ENCODE results near the gene AKR1C4.

AKR1C4 gene

DNA sequence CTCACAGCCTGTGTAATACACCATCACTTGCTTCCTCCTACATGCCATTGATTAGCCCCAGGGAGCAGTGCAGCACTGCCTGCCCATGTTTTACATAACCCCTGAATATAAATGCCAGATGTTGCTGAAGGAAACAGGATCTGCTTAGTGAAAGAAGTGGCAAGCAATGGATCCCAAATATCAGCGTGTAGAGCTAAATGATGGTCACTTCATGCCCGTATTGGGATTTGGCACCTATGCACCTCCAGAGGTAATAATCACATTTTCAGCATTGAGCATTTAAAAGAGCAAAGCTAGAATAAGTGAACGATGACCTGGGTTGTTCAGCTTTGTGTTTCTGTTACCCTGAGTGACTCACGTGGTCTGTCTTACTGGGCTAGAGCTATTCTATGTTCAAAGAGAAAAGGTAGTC, at the start of gene AKR1C4:
Gene AKR1C4 (plus strand): TSS at position 136 of the 412 bp plus-strand sequence. CDS start 31 bp downstream, at position 167.
- Histone ChIP-seq H3K27me3 (ENCODE audit: insufficient read depth, low read length) (peaks cover under 1% of the 10 kb centered on the region; the same call in 1 of the 2 replicates), H3K4me3 (ENCODE audit: low read depth, low read length) (no peak within 1 kb of the TSS), H3K79me2 (ENCODE audit: control insufficient read depth, insufficient read depth, low read length, unreplicated experiment) (no peaks in the 10 kb centered on the region), H3K4me1 (ENCODE audit: control insufficient read depth, insufficient read depth, low read length, unreplicated experiment) (no peaks in the 10 kb centered on the region), H2AFZ (ENCODE audit: low read length, unreplicated experiment) (no peak within 1 kb of the TSS), H3K36me3 (ENCODE audit: insufficient read depth, low read length) (no peaks in the 10 kb centered on the region), H3K27ac (ENCODE audit: low read depth, low read length) (no peak within 1 kb of the TSS)

DNA sequence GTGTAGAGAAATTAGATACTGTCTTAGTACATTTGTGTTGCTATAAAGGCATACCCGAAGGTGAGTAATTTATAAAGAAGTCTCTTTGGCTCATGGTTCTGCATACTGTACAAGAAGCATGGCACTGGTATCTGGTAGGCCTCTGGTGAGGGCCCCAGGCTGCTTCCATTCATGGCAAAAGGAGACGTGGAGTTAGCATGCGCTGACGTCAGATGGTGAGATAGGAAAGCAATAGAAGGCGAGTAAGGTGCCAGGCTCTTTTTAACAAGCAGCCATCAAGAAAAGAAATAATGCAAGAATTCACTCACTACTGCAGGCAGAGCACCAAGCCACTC, 49.8 kb upstream of the AKR1C4 start:
- Histone ChIP-seq H2AFZ (ENCODE audit: low read length, unreplicated experiment) (no peak overlapping the region), H3K4me1 (ENCODE audit: control insufficient read depth, insufficient read depth, low read length, unreplicated experiment) (no peaks in the 10 kb centered on the region), H3K27me3 (ENCODE audit: insufficient read depth, low read length) (peaks cover 14% of the 10 kb centered on the region; the same call in 1 of the 2 replicates), H3K4me3 (ENCODE audit: low read depth, low read length) (no peak overlapping the region), H3K36me3 (ENCODE audit: insufficient read depth, low read length) (no peaks in the 10 kb centered on the region), H3K27ac (ENCODE audit: low read depth, low read length) (no peak overlapping the region), H3K79me2 (ENCODE audit: control insufficient read depth, insufficient read depth, low read length, unreplicated experiment) (no peaks in the 10 kb centered on the region)

DNA sequence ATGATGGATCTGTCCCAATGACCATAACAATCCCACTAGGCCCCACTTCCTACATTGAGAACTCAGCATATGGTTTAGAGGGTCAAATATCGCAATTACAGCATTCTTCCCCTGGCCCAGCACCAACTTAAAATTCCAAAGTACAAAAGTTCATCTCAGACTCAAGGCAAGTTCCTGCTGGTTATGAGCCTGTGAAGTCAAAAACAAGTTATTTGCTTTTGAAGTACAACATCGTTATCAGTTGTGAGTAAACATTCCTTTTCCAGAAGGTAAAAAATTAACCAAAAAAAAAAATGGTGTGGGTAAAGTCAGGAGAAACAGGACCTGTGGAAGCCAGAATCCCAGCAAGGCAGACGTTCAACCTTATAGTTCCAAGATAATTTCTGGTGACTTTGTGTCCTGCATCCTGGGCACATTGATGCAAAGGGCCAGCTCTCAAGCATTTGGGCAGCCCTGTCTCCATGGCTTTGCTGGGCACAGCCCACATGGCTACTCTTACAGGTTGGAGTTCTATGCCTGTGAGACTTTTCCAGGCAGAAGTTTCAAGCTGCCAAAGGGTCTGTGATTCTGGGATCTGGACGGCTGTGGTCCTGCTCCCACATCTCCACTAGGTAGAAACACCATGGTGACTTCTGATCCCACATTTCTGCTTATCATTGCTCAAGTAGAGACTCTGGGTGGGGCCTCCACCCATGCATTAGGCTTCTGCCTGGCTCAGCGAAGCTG, 49.2 kb upstream of the AKR1C4 start:
- Histone ChIP-seq H3K27me3 (ENCODE audit: insufficient read depth, low read length) (peaks cover 13% of the 10 kb centered on the region; the same call in 1 of the 2 replicates), H3K36me3 (ENCODE audit: insufficient read depth, low read length) (no peaks in the 10 kb centered on the region), H3K4me3 (ENCODE audit: low read depth, low read length) (no peak overlapping the region), H3K4me1 (ENCODE audit: control insufficient read depth, insufficient read depth, low read length, unreplicated experiment) (no peaks in the 10 kb centered on the region), H3K79me2 (ENCODE audit: control insufficient read depth, insufficient read depth, low read length, unreplicated experiment) (no peaks in the 10 kb centered on the region), H3K27ac (ENCODE audit: low read depth, low read length) (no peak overlapping the region), H2AFZ (ENCODE audit: low read length, unreplicated experiment) (no peak overlapping the region)

DNA sequence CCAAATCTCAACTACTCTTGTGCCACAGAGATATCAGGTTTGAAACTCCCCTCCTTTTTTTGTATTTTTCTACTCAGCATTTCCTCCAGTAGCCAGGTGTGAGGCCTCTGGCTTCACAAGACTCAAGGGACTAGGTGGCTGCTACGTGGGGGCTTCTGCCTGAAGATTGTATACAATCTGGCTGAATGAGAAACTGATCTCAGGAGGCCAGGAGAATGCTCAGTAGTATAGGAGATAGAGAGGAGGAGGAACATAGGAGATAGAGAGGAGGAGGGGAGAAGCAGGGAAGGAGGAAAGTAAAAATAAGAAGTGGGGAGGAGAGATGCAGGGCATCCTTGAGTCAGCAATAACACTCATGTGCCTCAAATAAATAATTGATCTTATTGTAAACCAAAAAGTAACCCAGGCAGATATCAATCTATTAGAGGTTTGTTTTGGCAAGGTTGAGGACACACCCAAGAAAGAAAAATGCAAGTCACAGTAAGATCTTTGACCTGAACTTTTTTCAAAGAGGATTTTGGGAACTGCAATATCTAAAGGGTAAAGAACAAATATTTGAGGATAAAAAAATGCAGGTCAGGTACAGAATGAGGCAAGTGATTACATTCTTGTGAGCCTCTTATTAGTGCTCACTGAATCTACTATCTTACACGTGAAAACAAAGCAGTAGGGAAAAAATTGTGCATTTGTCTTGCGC, 48.5 kb upstream of the AKR1C4 start:
- Histone ChIP-seq H3K79me2 (ENCODE audit: control insufficient read depth, insufficient read depth, low read length, unreplicated experiment) (no peaks in the 10 kb centered on the region), H3K4me1 (ENCODE audit: control insufficient read depth, insufficient read depth, low read length, unreplicated experiment) (no peaks in the 10 kb centered on the region), H3K36me3 (ENCODE audit: insufficient read depth, low read length) (no peaks in the 10 kb centered on the region), H3K27me3 (ENCODE audit: insufficient read depth, low read length) (peaks cover 18% of the 10 kb centered on the region; the same call in 1 of the 2 replicates), H3K27ac (ENCODE audit: low read depth, low read length) (no peak overlapping the region), H3K4me3 (ENCODE audit: low read depth, low read length) (no peak overlapping the region), H2AFZ (ENCODE audit: low read length, unreplicated experiment) (no peak overlapping the region)

DNA sequence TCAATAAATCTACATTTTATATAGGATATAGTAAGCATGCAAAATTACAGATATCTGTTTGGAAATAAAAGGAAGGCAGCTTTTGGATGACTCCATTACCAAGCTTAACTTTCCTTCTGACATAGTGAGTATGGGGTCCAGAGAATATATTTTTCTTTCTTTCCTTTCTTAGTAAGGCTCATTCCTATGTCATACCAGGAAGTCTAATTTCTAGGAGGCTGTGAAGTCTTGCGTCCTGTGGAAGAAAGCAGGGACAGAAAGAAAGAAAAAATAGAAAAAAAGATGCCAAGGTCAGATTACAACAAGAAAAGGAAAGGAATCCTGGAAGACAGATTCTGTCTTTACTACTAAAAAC, 48.0 kb upstream of the AKR1C4 start:
- H3K27ac ChIP-seq (ENCODE audit: low read depth, low read length), result no peak overlapping the region
- H2AFZ ChIP-seq (ENCODE audit: low read length, unreplicated experiment), result no peak overlapping the region
- no peaks in the 10 kb centered on the region for H3K79me2 ChIP-seq (ENCODE audit: control insufficient read depth, insufficient read depth, low read length, unreplicated experiment)
- H3K36me3 ChIP-seq (ENCODE audit: insufficient read depth, low read length), result no peaks in the 10 kb centered on the region
- H3K4me3 ChIP-seq (ENCODE audit: low read depth, low read length), result no peak overlapping the region
- peaks cover 23% of the 10 kb centered on the region; the same call in 1 of the 2 replicates for H3K27me3 ChIP-seq (ENCODE audit: insufficient read depth, low read length)
- H3K4me1 ChIP-seq (ENCODE audit: control insufficient read depth, insufficient read depth, low read length, unreplicated experiment), result no peaks in the 10 kb centered on the region

DNA sequence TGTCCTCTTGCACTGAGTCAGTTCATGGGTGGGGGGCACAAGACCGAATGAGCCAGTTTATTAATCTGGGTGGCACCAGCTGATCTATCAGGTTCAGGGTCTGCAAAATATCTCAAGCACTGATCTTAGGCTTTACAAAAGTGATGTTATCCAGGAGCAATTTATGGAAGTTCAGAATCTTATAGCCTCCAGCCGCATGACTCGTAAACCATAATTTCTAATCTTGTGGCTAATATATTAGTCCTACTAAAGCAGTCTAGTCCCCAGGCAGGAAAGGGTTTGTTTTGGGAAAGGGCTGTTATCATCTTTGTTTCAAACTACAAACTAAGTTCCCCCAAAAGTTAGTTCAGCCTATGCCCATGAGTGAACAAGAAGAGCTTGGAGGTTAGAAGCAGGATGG, 45.6 kb upstream of the AKR1C4 start:
- no peaks in the 10 kb centered on the region for H3K79me2 ChIP-seq (ENCODE audit: control insufficient read depth, insufficient read depth, low read length, unreplicated experiment)
- no peaks in the 10 kb centered on the region for H3K36me3 ChIP-seq (ENCODE audit: insufficient read depth, low read length)
- no peak overlapping the region for H3K27ac ChIP-seq (ENCODE audit: low read depth, low read length)
- H3K27me3 ChIP-seq (ENCODE audit: insufficient read depth, low read length), result peaks cover 29% of the 10 kb centered on the region; the same call in 1 of the 2 replicates
- no peaks in the 10 kb centered on the region for H3K4me1 ChIP-seq (ENCODE audit: control insufficient read depth, insufficient read depth, low read length, unreplicated experiment)
- H3K4me3 ChIP-seq (ENCODE audit: low read depth, low read length), result no peak overlapping the region
- no peak overlapping the region for H2AFZ ChIP-seq (ENCODE audit: low read length, unreplicated experiment)

DNA sequence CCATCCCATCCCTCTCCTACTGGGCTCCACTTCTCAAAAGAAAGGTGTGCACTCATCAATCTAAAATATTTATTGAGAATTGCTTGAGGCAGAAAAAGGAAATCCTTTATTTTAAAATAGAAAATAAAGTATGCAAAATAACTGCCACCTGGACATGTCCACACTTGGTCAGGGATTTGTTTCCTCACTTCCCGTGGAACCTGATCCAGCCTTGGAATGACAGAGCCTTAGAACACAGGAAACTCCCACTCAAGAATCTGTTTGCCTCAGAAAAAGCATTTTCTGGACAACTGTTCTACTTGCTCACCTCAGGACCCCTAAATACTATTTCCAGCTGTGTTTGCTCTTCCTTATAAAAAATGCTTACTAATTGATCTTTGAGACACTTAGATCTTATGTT, 40.7 kb upstream of the AKR1C4 start:
- Histone ChIP-seq H3K4me1 (ENCODE audit: control insufficient read depth, insufficient read depth, low read length, unreplicated experiment) (no peaks in the 10 kb centered on the region), H3K36me3 (ENCODE audit: insufficient read depth, low read length) (no peaks in the 10 kb centered on the region), H3K27ac (ENCODE audit: low read depth, low read length) (no peak overlapping the region), H3K4me3 (ENCODE audit: low read depth, low read length) (no peak overlapping the region), H3K79me2 (ENCODE audit: control insufficient read depth, insufficient read depth, low read length, unreplicated experiment) (no peaks in the 10 kb centered on the region), H3K27me3 (ENCODE audit: insufficient read depth, low read length) (peaks cover 35% of the 10 kb centered on the region), H2AFZ (ENCODE audit: low read length, unreplicated experiment) (no peak overlapping the region)

DNA sequence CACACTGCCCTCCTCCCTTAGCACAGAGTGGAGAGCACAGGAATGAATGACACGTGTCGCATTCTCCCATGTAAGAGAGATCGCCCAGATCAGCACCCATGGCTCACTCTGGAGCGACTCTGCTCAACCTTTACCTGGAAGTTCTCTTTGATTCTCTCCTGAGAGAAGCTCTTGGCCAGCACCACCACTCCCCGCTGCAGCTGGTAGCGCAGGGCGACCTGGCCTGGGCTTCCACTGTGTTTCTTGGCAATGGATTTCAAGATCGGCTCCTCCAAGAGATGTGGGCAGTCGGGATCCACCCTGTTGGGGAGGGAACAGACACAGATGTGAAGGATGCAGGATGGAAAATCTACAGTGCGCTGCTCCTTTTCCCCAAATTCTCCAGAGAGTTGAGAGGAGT, 39.1 kb upstream of the AKR1C4 start:
- H3K79me2 ChIP-seq (ENCODE audit: control insufficient read depth, insufficient read depth, low read length, unreplicated experiment), result no peaks in the 10 kb centered on the region
- H2AFZ ChIP-seq (ENCODE audit: low read length, unreplicated experiment), result no peak overlapping the region
- H3K36me3 ChIP-seq (ENCODE audit: insufficient read depth, low read length), result no peaks in the 10 kb centered on the region
- no peaks in the 10 kb centered on the region for H3K4me1 ChIP-seq (ENCODE audit: control insufficient read depth, insufficient read depth, low read length, unreplicated experiment)
- H3K27ac ChIP-seq (ENCODE audit: low read depth, low read length), result no peak overlapping the region
- H3K4me3 ChIP-seq (ENCODE audit: low read depth, low read length), result no peak overlapping the region
- peaks cover 40% of the 10 kb centered on the region for H3K27me3 ChIP-seq (ENCODE audit: insufficient read depth, low read length)

DNA sequence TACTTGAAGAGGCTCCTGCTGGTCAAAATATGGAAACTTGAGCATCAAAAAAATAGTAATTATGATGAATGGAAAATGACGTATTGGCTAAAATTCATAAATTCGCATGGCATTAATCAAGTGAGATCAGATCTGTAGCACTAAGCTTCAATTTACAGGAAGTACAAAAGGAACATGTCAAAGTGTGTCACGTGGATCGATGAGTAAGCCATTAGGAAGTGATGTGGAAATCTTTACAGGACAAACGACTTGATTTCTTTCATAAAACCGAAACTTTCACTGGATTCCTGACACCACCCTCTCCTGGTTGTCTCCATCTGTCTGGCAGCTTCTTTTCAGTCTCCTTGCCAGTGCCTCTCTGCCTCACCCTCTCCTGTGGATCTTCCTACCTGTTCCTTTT, 37.5 kb upstream of the AKR1C4 start:
- H3K79me2 ChIP-seq (ENCODE audit: control insufficient read depth, insufficient read depth, low read length, unreplicated experiment), result no peaks in the 10 kb centered on the region
- H3K36me3 ChIP-seq (ENCODE audit: insufficient read depth, low read length), result no peaks in the 10 kb centered on the region
- no peaks in the 10 kb centered on the region for H3K4me1 ChIP-seq (ENCODE audit: control insufficient read depth, insufficient read depth, low read length, unreplicated experiment)
- peak overlapping the region; percentile 82 for H2AFZ ChIP-seq (ENCODE audit: low read length, unreplicated experiment)
- H3K27ac ChIP-seq (ENCODE audit: low read depth, low read length), result no peak overlapping the region
- H3K27me3 ChIP-seq (ENCODE audit: insufficient read depth, low read length), result peaks cover 34% of the 10 kb centered on the region
- H3K4me3 ChIP-seq (ENCODE audit: low read depth, low read length), result no peak overlapping the region

DNA sequence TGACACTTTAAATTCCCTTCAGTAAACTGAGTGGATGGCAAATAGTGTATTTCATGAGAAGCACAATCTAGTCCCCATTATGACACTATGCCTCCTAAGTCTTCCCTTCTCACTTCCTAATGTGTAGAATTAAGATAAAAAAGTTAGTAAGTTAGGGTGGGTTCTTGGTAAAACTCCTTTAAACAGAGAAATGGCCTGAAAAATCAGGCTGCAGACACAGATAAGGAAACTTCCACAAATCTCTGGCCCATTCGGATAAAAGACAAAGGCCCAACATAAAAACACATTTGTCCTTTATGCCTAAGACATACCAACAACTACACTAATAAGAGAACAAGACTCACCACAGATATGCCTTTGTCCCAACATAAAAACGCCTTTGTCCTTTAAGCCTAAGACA, 33.1 kb upstream of the AKR1C4 start:
- Histone ChIP-seq H3K79me2 (ENCODE audit: control insufficient read depth, insufficient read depth, low read length, unreplicated experiment) (no peaks in the 10 kb centered on the region), H3K4me3 (ENCODE audit: low read depth, low read length) (no peak overlapping the region), H3K36me3 (ENCODE audit: insufficient read depth, low read length) (no peaks in the 10 kb centered on the region), H2AFZ (ENCODE audit: low read length, unreplicated experiment) (no peak overlapping the region), H3K27ac (ENCODE audit: low read depth, low read length) (no peak overlapping the region), H3K27me3 (ENCODE audit: insufficient read depth, low read length) (peaks cover 15% of the 10 kb centered on the region; the same call in 1 of the 2 replicates), H3K4me1 (ENCODE audit: control insufficient read depth, insufficient read depth, low read length, unreplicated experiment) (no peaks in the 10 kb centered on the region)

DNA sequence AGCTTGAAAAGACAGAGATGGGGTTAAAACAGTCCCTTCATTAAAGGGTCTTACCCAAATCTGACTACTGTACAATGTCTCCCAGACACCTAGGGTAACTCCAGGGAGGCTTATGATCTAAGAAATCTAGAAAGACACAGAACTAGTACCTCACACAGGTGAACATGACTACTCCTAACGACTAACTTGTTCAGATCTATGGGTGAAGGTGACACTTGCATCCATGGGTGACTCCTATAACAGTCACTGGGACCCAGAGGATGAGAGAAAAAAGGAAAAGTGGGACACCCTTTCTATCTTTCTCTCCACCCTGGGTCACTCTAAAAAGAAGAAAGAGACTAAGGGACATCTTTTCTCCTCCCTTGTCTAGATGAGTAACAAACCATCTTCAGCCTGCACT, 30.9 kb upstream of the AKR1C4 start:
- no peak overlapping the region for H2AFZ ChIP-seq (ENCODE audit: low read length, unreplicated experiment)
- peaks cover 15% of the 10 kb centered on the region; the same call in 1 of the 2 replicates for H3K27me3 ChIP-seq (ENCODE audit: insufficient read depth, low read length)
- H3K4me3 ChIP-seq (ENCODE audit: low read depth, low read length), result no peak overlapping the region
- H3K36me3 ChIP-seq (ENCODE audit: insufficient read depth, low read length), result no peaks in the 10 kb centered on the region
- no peaks in the 10 kb centered on the region for H3K79me2 ChIP-seq (ENCODE audit: control insufficient read depth, insufficient read depth, low read length, unreplicated experiment)
- H3K4me1 ChIP-seq (ENCODE audit: control insufficient read depth, insufficient read depth, low read length, unreplicated experiment), result no peaks in the 10 kb centered on the region
- H3K27ac ChIP-seq (ENCODE audit: low read depth, low read length), result no peak overlapping the region

Data from ACC112 (cell line).